GM12878 (cell line): ENCODE measurements around the gene ARID3A. TPM values are rescaled to one million over a fixed set of nuclear protein-coding genes. Genes with fewer than 3 reads are reported as not detected.

Source experiments
- BCL11A ChIP-seq: IDR thresholded peaks from 2 replicates; pipeline ENCODE4 v1.6.1; 2011; ENCODE audit warnings: low read depth, low read length
- BCLAF1 ChIP-seq: fragments of 450-650 bp; IDR thresholded peaks from 2 replicates; pipeline ENCODE4 v1.6.1; 2017; ENCODE audit warnings: antibody characterized with exemption, mild to moderate bottlenecking, moderate library complexity
- BHLHE40 ChIP-seq, 2 experiments: fragments of 450-650 bp in 1 of 2; IDR thresholded peaks; 2 replicates each; pipeline ENCODE4 v1.6.1; 2011 to 2017; ENCODE audit warnings: low read depth in 2 of 2, borderline replicate concordance in 1 of 2, improper control_type of control experiment in 1 of 2, low read length in 1 of 2, mild to moderate bottlenecking in 1 of 2
- BMI1 ChIP-seq: fragments of 450-650 bp; IDR thresholded peaks from 2 replicates; pipeline ENCODE4 v1.6.1; 2016; ENCODE audit warnings: mild to moderate bottlenecking, moderate library complexity, borderline replicate concordance
- CBX5 ChIP-seq: sonication (generic); IDR thresholded peaks from 2 replicates; pipeline ENCODE4 v1.6.1; 2016; ENCODE audit warnings: low read depth, moderate library complexity, mild to moderate bottlenecking, inconsistent platforms
- CHD1 ChIP-seq: IDR thresholded peaks from 2 replicates; pipeline ENCODE4 v1.6.1; 2012; ENCODE audit warnings: low read depth, low read length, improper control_type of control experiment
- IKZF1 ChIP-seq: fragments of 450-650 bp; conservative IDR thresholded peaks from 2 replicates; pipeline ENCODE4 v1.6.1; 2017; ENCODE audit warnings: antibody characterized with exemption, mild to moderate bottlenecking
- IKZF2 ChIP-seq, 2 experiments: fragments of 450-650 bp; IDR thresholded peaks; 2 replicates each; pipeline ENCODE4 v1.6.1; 2017; ENCODE audit warnings: mild to moderate bottlenecking in 2 of 2, moderate library complexity in 2 of 2
- IRF3 ChIP-seq: fragments of 450-650 bp; IDR thresholded peaks from 2 replicates; pipeline ENCODE4 v1.6.1; 2014; ENCODE audit warnings: mild to moderate bottlenecking
- NBN ChIP-seq: fragments of 450-650 bp; IDR thresholded peaks from 2 replicates; pipeline ENCODE4 v1.6.1; 2016
- PRDM15 ChIP-seq: fragments of 450-650 bp; formaldehyde crosslinking; IDR thresholded peaks from 2 replicates; pipeline ENCODE4 v1.4.0; 2020; ENCODE audit warnings: mild to moderate bottlenecking, moderate library complexity
- RUNX3 ChIP-seq: IDR thresholded peaks from 2 replicates; pipeline ENCODE4 v1.6.1; 2012; ENCODE audit warnings: low read length, inconsistent platforms
- SMC3 ChIP-seq: IDR thresholded peaks from 2 replicates; pipeline ENCODE4 v1.6.1; 2011; ENCODE audit warnings: low read length, improper control_type of control experiment, borderline replicate concordance
- TCF12 ChIP-seq: IDR thresholded peaks from 2 replicates; pipeline ENCODE4 v1.6.1; 2011; ENCODE audit warnings: low read depth, mild to moderate bottlenecking, low read length
- USF2 ChIP-seq: IDR thresholded peaks from 2 replicates; pipeline ENCODE4 v1.6.1; 2011; ENCODE audit warnings: low read depth, low read length, improper control_type of control experiment, borderline replicate concordance
- ZNF687 ChIP-seq: fragments of 450-650 bp; IDR thresholded peaks from 2 replicates; pipeline ENCODE4 v1.6.1; 2017; ENCODE audit warnings: mild to moderate bottlenecking, moderate library complexity
- ZZZ3 ChIP-seq: IDR thresholded peaks from 2 replicates; pipeline ENCODE4 v1.6.1; 2011; ENCODE audit warnings: low read depth; ENCODE audit not compliant: control insufficient read depth, insufficient read length
- polyA plus RNA-seq, 11 experiments: library from polyadenylated mRNA; depleted of rRNA in 4 of 11; unstranded in 6 of 11; stranded (reverse) in 5 of 11; fragments of >200 nt; fragmentation: Nextera tagmentation in 4 of 11; fragmentation: Illumina TruSeq in 1 of 11; extraction: Ambion mirVana in 4 of 11; extraction: Trizol in 1 of 11; gene quantifications; 1 replicate in 1 of 11; 2 replicates in 10 of 11; pipeline versions ENCODE4 v1.2.1 to v1.2.3, GENCODE V29; 2011 to 2016; ENCODE audit warnings: inconsistent platforms in 2 of 11, missing spikeins in 2 of 11, low read depth in 1 of 11
- total RNA-seq, 4 experiments: library from RNA; depleted of rRNA in 3 of 4; stranded (reverse); fragments of >200 nt in 3 of 4; fragmentation: Illumina TruSeq in 1 of 4; extraction: Trizol in 1 of 4; gene quantifications; 2 replicates each; pipeline versions ENCODE4 v1.2.1 to v1.2.3, GENCODE V29; 2013 to 2021

Gene ARID3A
- total and polyA plus RNA-seq, 10 of the 15 experiments (the other 5 are each of a cell fraction or from before 2014, with no cell fraction given): 0.76 to 70.0 (median 16.7) TPM

- no peak for TF ChIP-seq BCLAF1
- no peak for TF ChIP-seq IRF3
- no peak for TF ChIP-seq CBX5
- TF ChIP-seq PRDM15 (CRISPR knock-in tag): no peak
- TF ChIP-seq CHD1: peak; percentile 65; the same call in 1 of the 2 replicates
- TF ChIP-seq BHLHE40 (IDR thresholded peaks at IDR 0.05; ENCODE audit: borderline replicate concordance in 1 of 2, low read depth in 2 of 2, low read length in 1 of 2): peak; percentile 36 to 52; a peak in 2 of 4 replicates
- no peak for TF ChIP-seq BCL11A
- TF ChIP-seq TCF12: no peak
- peak; percentile 38; the same call in 1 of the 2 replicates for TF ChIP-seq RUNX3
- no peak for TF ChIP-seq BMI1
- peak; percentile 81; the same call in 1 of the 2 replicates for TF ChIP-seq NBN
- no peak for TF ChIP-seq ZZZ3
- no peak; the same call in 1 of the 2 replicates for TF ChIP-seq USF2
- no peak for TF ChIP-seq SMC3
- TF ChIP-seq IKZF2 (IDR thresholded peaks at IDR 0.05): no peak
- no peak; the same call in 1 of the 2 replicates for TF ChIP-seq ZNF687
- TF ChIP-seq IKZF1: peak; percentile 97
Observed at GRCh38 chr19:984165-984967, 58.5 kb downstream of the ARID3A start, which contains the start of gene WDR18 (continued).
